ENCODE results near the gene STAM. TPM values are rescaled to one million over a fixed set of nuclear protein-coding genes. Genes with fewer than 3 reads are reported as not detected.

Gene STAM
- total RNA-seq, 1 experiment from 2014 or later = 17.0 TPM

DNA sequence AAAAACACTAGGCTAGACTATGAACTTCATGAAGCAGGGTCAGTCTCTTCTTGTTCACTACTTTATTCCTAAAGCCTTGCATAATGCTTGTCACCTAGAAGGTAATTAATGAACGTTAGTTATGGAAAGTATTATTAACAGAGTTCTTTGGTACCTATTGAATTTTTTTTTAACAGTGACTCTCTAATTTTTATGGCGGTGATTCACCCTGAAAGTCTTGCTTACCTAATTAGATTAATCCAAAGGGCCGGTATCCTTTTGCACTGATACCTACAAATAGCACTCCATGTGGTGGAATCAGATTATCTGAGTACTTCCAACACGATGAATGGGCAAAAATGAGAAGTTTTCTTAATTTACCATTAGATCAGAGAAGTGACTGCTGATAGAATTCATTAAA is 31.7 kb downstream of the STAM start:
- Mint-ChIP-seq H3K4me1 (ENCODE audit: low read depth, unreplicated experiment) (peaks cover 12% of the 10 kb centered on the region), H3K4me3 (ENCODE audit: low read depth, unreplicated experiment) (no peak overlapping the region), H3K9me3 (ENCODE audit: low read depth, unreplicated experiment) (no peaks in the 10 kb centered on the region), H3K27ac (ENCODE audit: unreplicated experiment) (no peak overlapping the region), H3K27me3 (ENCODE audit: unreplicated experiment) (no peaks in the 10 kb centered on the region), H3K36me3 (ENCODE audit: insufficient read depth, unreplicated experiment) (no peaks in the 10 kb centered on the region)
- CTCF ChIA-PET = interaction anchor here (1.0 to 1.4 kb wide), 2 partner anchors 14 to 21 kb away, joined by 4 read pairs; no protein-coding TSS in a partner anchor
- no TSS peak for BruUV-seq (replicated peaks)
- intact Hi-C loops (cut with micrococcal nuclease; ENCODE audit: unreplicated experiment) = no loop called here
- no peak for DNase-seq
- no peak for TF ChIP-seq CTCF (IDR thresholded peaks at IDR 0.05; ENCODE audit: unreplicated experiment)

- Mint-ChIP-seq H3K36me3 (ENCODE audit: insufficient read depth, unreplicated experiment) (no peaks in the 10 kb centered on the region), H3K27ac (ENCODE audit: unreplicated experiment) (no peak overlapping the region), H3K27me3 (ENCODE audit: unreplicated experiment) (no peaks in the 10 kb centered on the region), H3K4me1 (ENCODE audit: low read depth, unreplicated experiment) (peaks cover 12% of the 10 kb centered on the region), H3K4me3 (ENCODE audit: low read depth, unreplicated experiment) (no peak overlapping the region), H3K9me3 (ENCODE audit: low read depth, unreplicated experiment) (no peaks in the 10 kb centered on the region)
- no TSS peak for BruUV-seq (replicated peaks)
- DNase-seq = no peak
- intact Hi-C loops (cut with micrococcal nuclease; ENCODE audit: unreplicated experiment) = no loop called here
- CTCF ChIA-PET = no interaction called here
- no peak for TF ChIP-seq CTCF (IDR thresholded peaks at IDR 0.05; ENCODE audit: unreplicated experiment)
Observed at GRCh38 chr10:17676919-17677318, 33.0 kb downstream of the STAM start.

DNA sequence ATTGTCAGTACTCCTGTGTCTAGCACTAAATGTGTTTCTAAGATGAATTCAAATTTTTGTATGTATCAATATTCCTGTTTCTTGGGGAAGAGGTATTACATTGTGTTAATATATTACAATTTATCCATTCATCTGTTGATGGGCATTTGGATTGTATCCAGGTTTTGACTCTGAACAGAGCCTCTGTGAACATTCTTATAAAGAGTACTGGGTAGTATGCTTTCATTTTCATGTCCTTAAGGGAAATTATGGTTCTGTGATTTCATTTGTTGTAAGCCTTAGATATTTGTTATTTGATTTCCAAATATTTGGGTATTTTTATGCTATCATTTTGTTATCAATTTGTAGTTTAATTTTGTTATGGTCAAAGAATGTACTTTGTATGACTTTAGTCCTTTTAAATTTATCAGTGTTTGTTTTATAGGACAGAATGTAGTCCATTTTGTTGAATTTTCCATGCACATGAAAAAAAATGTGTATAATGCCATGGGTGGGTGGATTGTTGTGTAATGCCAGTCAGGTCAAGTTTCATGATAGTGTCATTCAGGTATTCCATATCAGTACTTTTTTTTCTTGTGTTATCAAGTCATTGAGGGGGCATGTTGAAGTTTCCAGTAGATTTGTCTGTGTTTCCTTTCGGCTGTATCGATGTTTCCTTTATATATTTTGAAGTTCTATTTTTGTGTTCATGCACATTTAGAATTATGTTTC is 38.4 kb downstream of the STAM start:
- CTCF ChIA-PET = no interaction called here
- H3K27me3 Mint-ChIP-seq (ENCODE audit: unreplicated experiment) = no peaks in the 10 kb centered on the region
- intact Hi-C loops (cut with micrococcal nuclease; ENCODE audit: unreplicated experiment) = loop anchor here (5.0 kb wide), 1 partner anchor 65 kb away; the partner anchor contains the start of gene HACD1
- H3K27ac Mint-ChIP-seq (ENCODE audit: unreplicated experiment) = no peak overlapping the region
- H3K9me3 Mint-ChIP-seq (ENCODE audit: low read depth, unreplicated experiment) = no peaks in the 10 kb centered on the region
- no peak overlapping the region for H3K4me3 Mint-ChIP-seq (ENCODE audit: low read depth, unreplicated experiment)
- no peaks in the 10 kb centered on the region for H3K4me1 Mint-ChIP-seq (ENCODE audit: low read depth, unreplicated experiment)
- TF ChIP-seq CTCF (IDR thresholded peaks at IDR 0.05; ENCODE audit: unreplicated experiment) = no peak
- no TSS peak for BruUV-seq (replicated peaks)
- DNase-seq = no peak
- H3K36me3 Mint-ChIP-seq (ENCODE audit: insufficient read depth, unreplicated experiment) = no peaks in the 10 kb centered on the region

DNA sequence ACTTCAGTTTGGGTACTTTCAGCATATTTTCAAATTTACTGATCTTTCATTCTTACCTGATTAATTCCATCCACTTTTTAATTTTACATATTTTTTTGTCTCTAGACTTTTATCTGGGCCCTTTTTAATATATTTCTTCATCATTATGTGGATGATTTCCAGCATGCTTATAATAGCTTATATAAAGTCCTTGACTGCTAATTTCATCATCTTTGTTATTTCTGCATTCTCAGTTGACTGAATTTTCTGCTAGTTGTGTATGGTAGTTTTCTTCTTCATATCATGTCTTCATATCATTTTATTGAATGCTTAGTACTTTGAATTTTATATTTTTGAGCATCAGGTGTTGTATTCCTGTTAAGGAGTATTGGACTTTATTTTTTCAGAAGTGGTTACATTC is 39.6 kb downstream of the STAM start:
- CTCF ChIA-PET = no interaction called here
- Mint-ChIP-seq H3K36me3 (ENCODE audit: insufficient read depth, unreplicated experiment) (no peaks in the 10 kb centered on the region), H3K4me1 (ENCODE audit: low read depth, unreplicated experiment) (no peaks in the 10 kb centered on the region)

More for the DNA sequence above, 39.6 kb downstream of the STAM start:
- Mint-ChIP-seq H3K27ac (ENCODE audit: unreplicated experiment) (no peak overlapping the region), H3K27me3 (ENCODE audit: unreplicated experiment) (no peaks in the 10 kb centered on the region), H3K9me3 (ENCODE audit: low read depth, unreplicated experiment) (no peaks in the 10 kb centered on the region), H3K4me3 (ENCODE audit: low read depth, unreplicated experiment) (no peak overlapping the region)
- DNase-seq = no peak
- TF ChIP-seq CTCF (IDR thresholded peaks at IDR 0.05; ENCODE audit: unreplicated experiment) = no peak
- intact Hi-C loops (cut with micrococcal nuclease; ENCODE audit: unreplicated experiment) = loop anchor here (5.0 kb wide), 1 partner anchor 66 kb away; the partner anchor contains the start of gene HACD1
- no TSS peak for BruUV-seq (replicated peaks)

Data from Calu3 (cell line).